ENCODE data around the gene MTAP.

MTAP gene

GRCh38 chr9:21817176-21817575 lies 14.7 kb downstream of the MTAP start:
- H3K79me2 ChIP-seq (ENCODE audit: control insufficient read depth, low read length), result no peaks in the 10 kb centered on the region
- H3K27ac ChIP-seq (ENCODE audit: low read depth, low read length), result no peak overlapping the region
- H3K9me2 ChIP-seq (replicated peaks; ENCODE audit: control insufficient read depth, low read length), result no peaks in the 10 kb centered on the region
- H3K27me3 ChIP-seq (ENCODE audit: control insufficient read depth, low read length), result no peaks in the 10 kb centered on the region
- no peaks in the 10 kb centered on the region for H3K36me3 ChIP-seq (ENCODE audit: control insufficient read depth, low read length)
- no peak overlapping the region for H3K4me2 ChIP-seq (ENCODE audit: low read length)
- no peaks in the 10 kb centered on the region for H3K4me1 ChIP-seq (ENCODE audit: control insufficient read depth, low read length)
- no peaks in the 10 kb centered on the region for H4K20me1 ChIP-seq (ENCODE audit: control insufficient read depth, insufficient read depth, low read depth, low read length)
- H3K9me3 ChIP-seq (ENCODE audit: control insufficient read depth, insufficient read depth, low read length), result no peaks in the 10 kb centered on the region
- H3F3A ChIP-seq (ENCODE audit: control insufficient read depth, insufficient read depth), result no peaks in the 10 kb centered on the region
- no peak overlapping the region for H3K4me3 ChIP-seq (ENCODE audit: low read length)
- no peak for TF ChIP-seq EZH2phosphoT487 (IDR thresholded peaks at IDR 0.05; ENCODE audit: borderline replicate concordance, low read length)
- no peak for TF ChIP-seq CTCF (IDR thresholded peaks at IDR 0.05; ENCODE audit: low read depth, low read length, poor library complexity, severe bottlenecking)

- Histone ChIP-seq H3K4me3 (ENCODE audit: low read length) (no peak overlapping the region), H3K4me1 (ENCODE audit: control insufficient read depth, low read length) (no peaks in the 10 kb centered on the region), H3F3A (ENCODE audit: control insufficient read depth, insufficient read depth) (no peaks in the 10 kb centered on the region), H3K79me2 (ENCODE audit: control insufficient read depth, low read length) (no peaks in the 10 kb centered on the region), H3K9me2 (replicated peaks; ENCODE audit: control insufficient read depth, low read length) (no peaks in the 10 kb centered on the region), H3K27me3 (ENCODE audit: control insufficient read depth, low read length) (no peaks in the 10 kb centered on the region), H3K27ac (ENCODE audit: low read depth, low read length) (no peak overlapping the region), H4K20me1 (ENCODE audit: control insufficient read depth, insufficient read depth, low read depth, low read length) (no peaks in the 10 kb centered on the region), H3K9me3 (ENCODE audit: control insufficient read depth, insufficient read depth, low read length) (no peaks in the 10 kb centered on the region), H3K36me3 (ENCODE audit: control insufficient read depth, low read length) (no peaks in the 10 kb centered on the region), H3K4me2 (ENCODE audit: low read length) (no peak overlapping the region)
- TF ChIP-seq CTCF (IDR thresholded peaks at IDR 0.05; ENCODE audit: low read depth, low read length, poor library complexity, severe bottlenecking) (no peak), EZH2phosphoT487 (IDR thresholded peaks at IDR 0.05; ENCODE audit: borderline replicate concordance, low read length) (no peak)
Observed at GRCh38 chr9:21825637-21826036, 23.2 kb downstream of the MTAP start.

- no peaks in the 10 kb centered on the region for H3K4me1 ChIP-seq (ENCODE audit: control insufficient read depth, low read length)
- H3K9me3 ChIP-seq (ENCODE audit: control insufficient read depth, insufficient read depth, low read length), result no peaks in the 10 kb centered on the region
- no peaks in the 10 kb centered on the region for H3K27me3 ChIP-seq (ENCODE audit: control insufficient read depth, low read length)
- no peaks in the 10 kb centered on the region for H3K9me2 ChIP-seq (replicated peaks; ENCODE audit: control insufficient read depth, low read length)
- H3K4me2 ChIP-seq (ENCODE audit: low read length), result no peak overlapping the region
- no peaks in the 10 kb centered on the region for H3F3A ChIP-seq (ENCODE audit: control insufficient read depth, insufficient read depth)
- H3K36me3 ChIP-seq (ENCODE audit: control insufficient read depth, low read length), result no peaks in the 10 kb centered on the region
- H4K20me1 ChIP-seq (ENCODE audit: control insufficient read depth, insufficient read depth, low read depth, low read length), result no peaks in the 10 kb centered on the region
- H3K79me2 ChIP-seq (ENCODE audit: control insufficient read depth, low read length), result no peaks in the 10 kb centered on the region
- no peak overlapping the region for H3K27ac ChIP-seq (ENCODE audit: low read depth, low read length)
- TF ChIP-seq EZH2phosphoT487 (IDR thresholded peaks at IDR 0.05; ENCODE audit: borderline replicate concordance, low read length) (no peak), CTCF (IDR thresholded peaks at IDR 0.05; ENCODE audit: low read depth, low read length, poor library complexity, severe bottlenecking) (no peak)
- no peak overlapping the region for H3K4me3 ChIP-seq (ENCODE audit: low read length)
Observed at GRCh38 chr9:21828853-21829410, 26.5 kb downstream of the MTAP start.

Measured in DOHH2 (cell line).